K562 (cell line): Measurements from ENCODE around the gene NME2. TPM values are rescaled to one million over a fixed set of nuclear protein-coding genes. Genes with fewer than 3 reads are reported as not detected.

ENCODE experiments used
- CHAMP1 ChIP-seq: fragments of 450-650 bp; IDR thresholded peaks from 2 replicates; pipeline ENCODE4 v1.6.1; 2016; ENCODE audit warnings: mild to moderate bottlenecking
- CHD1 ChIP-seq: fragments of 200-600 bp; sonication (generic); IDR thresholded peaks from one replicate; pipeline ENCODE4 v1.6.1; 2012; ENCODE audit warnings: mild to moderate bottlenecking, moderate library complexity, low read length, inconsistent platforms
- CTBP1 ChIP-seq: fragments of 450-650 bp; IDR thresholded peaks from 2 replicates; pipeline ENCODE4 v1.6.1; 2016; ENCODE audit warnings: borderline replicate concordance
- E2F8 ChIP-seq: fragments of 450-650 bp; IDR thresholded peaks from 2 replicates; pipeline ENCODE4 v1.7.1; 2018; ENCODE audit warnings: mild to moderate bottlenecking, low read depth; ENCODE audit not compliant: partially characterized antibody
- FOXK2 ChIP-seq, 2 experiments: fragments of 450-650 bp; IDR thresholded peaks in 1 of 2; conservative IDR thresholded peaks in 1 of 2; 2 replicates each; pipeline ENCODE4 v1.6.1; 2016; ENCODE audit warnings: low read depth in 2 of 2, mild to moderate bottlenecking in 1 of 2
- GATAD2B ChIP-seq: fragments of 450-650 bp; IDR thresholded peaks from 2 replicates; pipeline ENCODE4 v1.6.1; 2017; ENCODE audit warnings: mild to moderate bottlenecking, borderline replicate concordance
- HINFP ChIP-seq: fragments of 450-650 bp; conservative IDR thresholded peaks from 2 replicates; pipeline ENCODE4 v1.6.1; 2016; ENCODE audit warnings: missing genetic modification characterization, low read depth, mild to moderate bottlenecking, control low read depth, missing compliant biosample characterization
- MAFK ChIP-seq: IDR thresholded peaks from 2 replicates; pipeline ENCODE4 v1.6.1; 2011; ENCODE audit warnings: low read length, improper control_type of control experiment
- MXI1 ChIP-seq: IDR thresholded peaks from 2 replicates; pipeline ENCODE4 v1.6.1; 2011; ENCODE audit warnings: low read depth, mild to moderate bottlenecking, improper control_type of control experiment, low read length
- NONO ChIP-seq, 2 experiments: fragments of 200-400 bp in 1 of 2; fragments of 450-650 bp in 1 of 2; formaldehyde crosslinking in 1 of 2; IDR thresholded peaks; 2 replicates each; pipeline ENCODE4 v1.6.1; 2017; ENCODE audit warnings: low read depth in 2 of 2, mild to moderate bottlenecking in 2 of 2, moderate library complexity in 2 of 2, low read length in 1 of 2
- SMC3 ChIP-seq: conservative IDR thresholded peaks from 2 replicates; pipeline ENCODE4 v1.6.1; 2011; ENCODE audit warnings: low read depth, low read length, improper control_type of control experiment; ENCODE audit not compliant: insufficient read depth
- STAT5B ChIP-seq: fragments of 250-450 bp; sonication (Bioruptor Pico); IDR thresholded peaks from 2 replicates; pipeline ENCODE4 v1.8.0; 2021; ENCODE audit warnings: mild to moderate bottlenecking, inconsistent platforms
- ZNF134 ChIP-seq: fragments of 250-450 bp; sonication (Bioruptor Pico); conservative IDR thresholded peaks from 2 replicates; pipeline ENCODE4 v1.4.0; 2020
- ZNF274 ChIP-seq: IDR thresholded peaks from 2 replicates; pipeline ENCODE4 v1.6.1; 2011; ENCODE audit warnings: low read depth, mild to moderate bottlenecking, low read length, moderate library complexity, borderline replicate concordance
- ZNF311 ChIP-seq: fragments of 250-450 bp; sonication (Bioruptor Pico); IDR thresholded peaks from 2 replicates; pipeline ENCODE4 v1.4.0; 2020; ENCODE audit warnings: mild to moderate bottlenecking, moderate library complexity
- polyA plus RNA-seq, 8 experiments: library from polyadenylated mRNA; depleted of rRNA in 4 of 8; stranded (reverse) in 5 of 8; unstranded in 3 of 8; fragments of >200 nt; fragmentation: Nextera tagmentation in 2 of 8; fragmentation: Illumina TruSeq in 1 of 8; extraction: Ambion mirVana in 2 of 8; extraction: Trizol in 1 of 8; gene quantifications; 2 replicates each; pipeline versions ENCODE4 v1.2.1 to v1.2.3, GENCODE V29; 2011 to 2014; ENCODE audit warnings: inconsistent platforms in 1 of 8, missing spikeins in 1 of 8
- total RNA-seq, 7 experiments: library from RNA; depleted of rRNA in 6 of 7; stranded (reverse); fragments of >200 nt in 6 of 7; fragmentation: Illumina TruSeq in 2 of 7; extraction: Trizol in 2 of 7; gene quantifications; 2 replicates each; pipeline versions ENCODE4 v1.2.1 to v1.2.3, GENCODE V29; 2011 to 2021; ENCODE audit warnings: low replicate concordance in 1 of 7

NME2 gene
- total and polyA plus RNA-seq, 9 of the 15 experiments (the other 6 are each of a cell fraction or from before 2014, with no cell fraction given), result 684 to 1,202 (median 924) TPM

- TF ChIP-seq E2F8 (no peak), NONO (IDR thresholded peaks at IDR 0.05; ENCODE audit: low read depth in 2 of 2, low read length in 1 of 2) (no peak), ZNF134 (CRISPR knock-in tag) (no peak), CHD1 (no peak), MXI1 (0 out of 2 replicates have a peak, but pooled peaks have one; percentile 55), FOXK2 (conservative IDR thresholded peaks at IDR 0.05 in 1 of 2, IDR thresholded peaks at IDR 0.05 in 1 of 2; ENCODE audit: low read depth in 2 of 2) (peak; percentile 42 to 48; a peak in 2 of 4 replicates), GATAD2B (no peak), SMC3 (no peak), CTBP1 (no peak), ZNF274 (no peak), HINFP (tag) (no peak), ZNF311 (CRISPR knock-in tag) (no peak), CHAMP1 (no peak), MAFK (no peak), STAT5B (CRISPR knock-in tag) (no peak)
These were observed 47.6 kb upstream of the NME2 start (continued) for GRCh38 chr17:51118330-51119195.
